Hepatocyte (in vitro differentiated cells): ENCODE measurements around the gene LRRK1. TPM values are rescaled to one million over a fixed set of nuclear protein-coding genes. Genes with fewer than 3 reads are reported as not detected.

Experiments
- DNase-seq: peaks from one replicate; pipeline ENCODE4 v3.0.0-alpha.2; 2016; ENCODE audit warnings: low spot score
- H2AFZ ChIP-seq: fragments of 200-600 bp; sonication (generic); 2 replicates; pipeline ENCODE4 v1.6.0; 2016; ENCODE audit warnings: antibody characterized with exemption, mild to moderate bottlenecking
- H3K27ac ChIP-seq: fragments of 200-600 bp; sonication (generic); 2 replicates; pipeline ENCODE4 v1.5.1; 2016; ENCODE audit warnings: mild to moderate bottlenecking
- H3K27me3 ChIP-seq: fragments of 200-600 bp; sonication (generic); 2 replicates; pipeline ENCODE4 v1.6.1; 2016
- H3K36me3 ChIP-seq: fragments of 200-600 bp; sonication (generic); replicated peaks from 2 replicates; pipeline ENCODE4 v1.5.1; 2016; ENCODE audit warnings: low read depth; ENCODE audit not compliant: insufficient read depth
- H3K4me1 ChIP-seq: fragments of 200-600 bp; sonication (generic); 2 replicates; pipeline ENCODE4 v1.5.1; 2016; ENCODE audit warnings: mild to moderate bottlenecking, moderate library complexity; ENCODE audit not compliant: insufficient read depth
- H3K4me2 ChIP-seq: fragments of 200-600 bp; sonication (generic); 2 replicates; pipeline ENCODE4 v1.6.0; 2016
- H3K4me3 ChIP-seq: fragments of 200-600 bp; sonication (generic); 2 replicates; pipeline ENCODE4 v1.5.1; 2016; ENCODE audit warnings: mild to moderate bottlenecking
- H3K79me2 ChIP-seq: fragments of 200-600 bp; sonication (generic); 2 replicates; pipeline ENCODE4 v1.6.0; 2017; ENCODE audit warnings: mild to moderate bottlenecking
- H3K9me2 ChIP-seq: fragments of 200-600 bp; sonication (generic); replicated peaks from 2 replicates; pipeline ENCODE4 v1.6.0; 2017; ENCODE audit warnings: mild to moderate bottlenecking; ENCODE audit not compliant: insufficient read depth
- H3K9me3 ChIP-seq: fragments of 200-600 bp; sonication (generic); 2 replicates; pipeline ENCODE4 v1.5.1; 2016; ENCODE audit warnings: low read depth, mild to moderate bottlenecking
- H4K20me1 ChIP-seq: fragments of 200-600 bp; sonication (generic); 2 replicates; pipeline ENCODE4 v1.6.0; 2016; ENCODE audit warnings: mild to moderate bottlenecking; ENCODE audit not compliant: insufficient read depth, poor library complexity, severe bottlenecking
- CTCF ChIP-seq: fragments of 200-600 bp; sonication (generic); IDR thresholded peaks from 2 replicates; pipeline ENCODE4 v1.5.1; 2016; ENCODE audit warnings: antibody characterized with exemption, mild to moderate bottlenecking; ENCODE audit not compliant: poor library complexity
- EZH2 ChIP-seq: fragments of 200-600 bp; sonication (generic); IDR thresholded peaks from 2 replicates; pipeline ENCODE4 v1.6.1; 2016; ENCODE audit warnings: antibody characterized with exemption, mild to moderate bottlenecking, borderline replicate concordance
- EZH2phosphoT487 ChIP-seq: fragments of 200-600 bp; sonication (generic); IDR thresholded peaks from one replicate; pipeline ENCODE4 v1.6.1; 2018; ENCODE audit warnings: antibody characterized with exemption, mild to moderate bottlenecking, low read depth, moderate library complexity; ENCODE audit not compliant: unreplicated experiment, severe bottlenecking
- WGBS: methylation state at CpG from one replicate; pipeline ENCODE4 v1.1.6; 2016; ENCODE audit warnings: low lambda C conversion rate; ENCODE audit errors: missing lambda C conversion rate; 5-methylcytosine and 5-hydroxymethylcytosine counted together
- polyA plus RNA-seq: library from polyadenylated mRNA; unstranded; fragments of >200 nt; fragmentation: Nextera tagmentation; extraction: Ambion mirVana; gene quantifications from 2 replicates; pipeline ENCODE4 v1.2.1, GENCODE V29; 2016
- total RNA-seq: library from RNA; depleted of rRNA; stranded (reverse); fragments of >200 nt; gene quantifications from 2 replicates; pipeline ENCODE4 v1.2.3, GENCODE V29; 2014

The LRRK1 gene
- total and polyA plus RNA-seq, 2 experiments from 2014 or later: 2.1 TPM

- Histone ChIP-seq H3K9me2 (no peaks in the 10 kb centered on the region), H3K4me2 (no peak overlapping the region), H3K79me2 (no peaks in the 10 kb centered on the region), H3K4me3 (no peak overlapping the region), H3K9me3 (no peaks in the 10 kb centered on the region), H2AFZ (no peak overlapping the region), H3K27me3 (no peaks in the 10 kb centered on the region), H4K20me1 (no peaks in the 10 kb centered on the region), H3K4me1 (peaks cover 18% of the 10 kb centered on the region), H3K36me3 (no peaks in the 10 kb centered on the region), H3K27ac (no peak overlapping the region)
- TF ChIP-seq EZH2: no peak
- TF ChIP-seq CTCF: no peak
- no peak for TF ChIP-seq EZH2phosphoT487
- DNase-seq: no peak
- WGBS: over 99% methylated on average over 19 of the region's 19 CpGs
Observed at GRCh38 chr15:101064795-101065569, 145.8 kb downstream of the LRRK1 start.

GRCh38 chr15:101065570-101066221, 146.5 kb downstream of the LRRK1 start:
- Histone ChIP-seq H4K20me1 (no peaks in the 10 kb centered on the region), H3K4me1 (peaks cover 24% of the 10 kb centered on the region), H3K9me3 (no peaks in the 10 kb centered on the region), H3K27ac (no peak overlapping the region), H3K27me3 (no peaks in the 10 kb centered on the region), H2AFZ (no peak overlapping the region), H3K9me2 (no peaks in the 10 kb centered on the region), H3K4me2 (no peak overlapping the region), H3K4me3 (no peak overlapping the region), H3K36me3 (no peaks in the 10 kb centered on the region), H3K79me2 (no peaks in the 10 kb centered on the region)
- 94% methylated on average over 27 of the region's 28 CpGs for WGBS
- TF ChIP-seq CTCF: no peak
- TF ChIP-seq EZH2: no peak
- TF ChIP-seq EZH2phosphoT487: no peak
- DNase-seq: no peak

GRCh38 chr15:101066501-101067408, 147.6 kb downstream of the LRRK1 start:
- WGBS: 94% methylated on average over 26 of the region's 26 CpGs
- no peaks in the 10 kb centered on the region for H3K36me3 ChIP-seq
- H3K9me2 ChIP-seq: no peaks in the 10 kb centered on the region
- TF ChIP-seq EZH2 (no peak), CTCF (no peak), EZH2phosphoT487 (no peak)
- peaks cover 24% of the 10 kb centered on the region for H3K4me1 ChIP-seq
- no peak overlapping the region for H3K4me3 ChIP-seq
- no peak overlapping the region for H3K4me2 ChIP-seq
- no peak overlapping the region for H3K27ac ChIP-seq
- H3K9me3 ChIP-seq: no peaks in the 10 kb centered on the region
- H3K27me3 ChIP-seq: no peaks in the 10 kb centered on the region
- H2AFZ ChIP-seq: no peak overlapping the region
- no peaks in the 10 kb centered on the region for H3K79me2 ChIP-seq
- no peak for DNase-seq
- H4K20me1 ChIP-seq: no peaks in the 10 kb centered on the region
